A549 treated with AZD9567 at 1 μM for 4 hours (cell line): ENCODE results near the gene PHGDH. TPM values are rescaled to one million over a fixed set of nuclear protein-coding genes. Genes with fewer than 3 reads are reported as not detected.

Source experiments
- total RNA-seq: library from RNA; stranded (reverse); fragments of 200-300 nt; extraction: Qiagen RNA extraction; gene quantifications from 5 replicates; pipeline ENCODE4 v1.2.3, GENCODE V29; 2022; ENCODE audit not compliant: insufficient read depth

The PHGDH gene
- 66.9 to 103 TPM (median 91.7 TPM) in 5 replicates for total RNA-seq

DNA sequence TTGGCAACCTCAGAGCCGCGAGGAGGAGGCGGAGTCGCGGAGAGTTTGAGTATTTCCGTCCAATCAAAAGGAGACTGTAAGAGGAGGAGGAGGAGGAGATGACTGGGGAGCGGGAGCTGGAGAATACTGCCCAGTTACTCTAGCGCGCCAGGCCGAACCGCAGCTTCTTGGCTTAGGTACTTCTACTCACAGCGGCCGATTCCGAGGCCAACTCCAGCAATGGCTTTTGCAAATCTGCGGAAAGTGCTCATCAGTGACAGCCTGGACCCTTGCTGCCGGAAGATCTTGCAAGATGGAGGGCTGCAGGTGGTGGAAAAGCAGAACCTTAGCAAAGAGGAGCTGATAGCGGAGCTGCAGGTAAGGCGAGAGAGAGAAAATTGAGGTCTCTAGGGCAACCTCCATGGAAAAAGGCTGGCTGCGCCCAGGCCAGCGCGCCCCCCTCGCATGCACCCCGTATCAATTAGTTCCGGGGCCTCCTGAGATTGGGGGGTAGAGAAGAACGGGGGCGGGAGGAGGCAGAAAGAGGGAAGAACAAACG is at the start of gene PHGDH:
TSS of gene PHGDH (plus strand) at position 131 of the 538 bp plus-strand sequence. CDS start at position 220, 89 bp downstream.

DNA sequence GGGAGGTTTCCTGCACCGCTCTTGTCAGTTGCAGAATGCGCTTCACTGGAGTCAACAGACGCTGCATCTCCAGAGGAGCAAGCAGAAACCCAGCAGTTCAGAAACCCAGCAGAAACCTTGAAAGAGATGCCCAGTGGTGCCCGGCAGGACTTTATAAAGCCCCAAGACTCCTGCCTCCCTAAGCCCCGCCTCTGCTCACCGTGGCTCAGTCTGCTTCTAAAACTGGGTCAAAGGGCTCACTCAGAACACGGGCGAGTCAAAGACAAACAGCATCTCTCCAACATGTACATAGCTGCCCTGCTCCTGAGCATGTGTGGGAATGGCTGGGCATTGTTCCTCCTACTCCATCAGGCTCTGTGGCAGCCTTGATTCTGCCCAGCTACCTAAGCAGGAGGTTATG is 57.0 kb downstream of the PHGDH start, which contains the start of gene HMGCS2:
TSS of gene HMGCS2 (minus strand) at position 128 of the 400 bp plus-strand sequence. CDS start at position 67, 61 bp downstream.

Other genes with a start within 250 kb of the PHGDH start
- gene HSD3B1, start 204.7 kb upstream of the PHGDH start, total RNA-seq: not detected in 5 replicates
- gene ZNF697, start 63.7 kb upstream of the PHGDH start, total RNA-seq: 1.6 to 1.9 TPM (median 1.7 TPM) in 5 replicates
- gene HMGCS2, start 57.0 kb downstream of the PHGDH start, total RNA-seq: not detected in 5 replicates
- not detected in 5 replicates for gene REG4, start 99.5 kb downstream of the PHGDH start, total RNA-seq
- not detected in 5 replicates for gene ADAM30, start 184.6 kb downstream of the PHGDH start, total RNA-seq